Thymus (tissue), 11 donors: ENCODE measurements around the gene GLMP. TPM values are rescaled to one million over a fixed set of nuclear protein-coding genes. Genes with fewer than 3 reads are reported as not detected.

Experiments
- DNase-seq, 9 donors: peaks; one replicate each; pipeline ENCODE4 v3.0.0-alpha.2; 2013; ENCODE audit warnings: low spot score in 9 of 9, low read depth in 6 of 9, missing footprints in 1 of 9
- H3K27ac ChIP-seq, 2 donors: one replicate each; pipeline ENCODE4 v1.5.1; 2013; ENCODE audit warnings: control low read depth in 1 of 2, low read depth in 1 of 2, low read length in 1 of 2, mild to moderate bottlenecking in 1 of 2, moderate library complexity in 1 of 2
- H3K27me3 ChIP-seq, 2 donors: one replicate each; pipeline ENCODE4 v1.5.1; 2013; ENCODE audit warnings: low read length in 1 of 2; ENCODE audit not compliant: control insufficient read depth in 2 of 2, insufficient read depth in 1 of 2
- H3K36me3 ChIP-seq, 2 donors: one replicate each; pipeline ENCODE4 v1.5.1; 2013; ENCODE audit warnings: low read length in 1 of 2, mild to moderate bottlenecking in 1 of 2, moderate library complexity in 1 of 2; ENCODE audit not compliant: control insufficient read depth in 2 of 2, insufficient read depth in 2 of 2
- H3K4me1 ChIP-seq, 2 donors: one replicate each; pipeline ENCODE4 v1.5.1; 2013; ENCODE audit warnings: low read length in 2 of 2; ENCODE audit not compliant: control insufficient read depth in 2 of 2, insufficient read depth in 2 of 2
- H3K4me3 ChIP-seq, 2 donors: one replicate each; pipeline ENCODE4 v1.5.1; 2013; ENCODE audit warnings: low read length in 2 of 2, control low read depth in 1 of 2, mild to moderate bottlenecking in 1 of 2
- H3K9me3 ChIP-seq, 2 donors: one replicate each; pipeline ENCODE4 v1.5.1; 2013; ENCODE audit warnings: low read length in 1 of 2, mild to moderate bottlenecking in 1 of 2; ENCODE audit not compliant: control insufficient read depth in 2 of 2, insufficient read depth in 1 of 2
- WGBS: extraction: QIAGEN DNeasy Blood & Tissue Kit; methylation state at CpG from one replicate; pipeline ENCODE4 v1.1.7; 2013; 5-methylcytosine and 5-hydroxymethylcytosine counted together
- polyA plus RNA-seq: library from polyadenylated mRNA; stranded (reverse); fragments of 200-250 nt; gene quantifications from one replicate; pipeline ENCODE4 v1.2.3, GENCODE V29; 2013
- total RNA-seq: library from RNA; stranded (reverse); fragments of 120-200 nt; gene quantifications from one replicate; pipeline ENCODE4 v1.2.4, GENCODE V29; 2013
- donor health status: healthy.

GLMP gene
- total and polyA plus RNA-seq, 2 donors, result 20.3 to 40.0 TPM

DNA sequence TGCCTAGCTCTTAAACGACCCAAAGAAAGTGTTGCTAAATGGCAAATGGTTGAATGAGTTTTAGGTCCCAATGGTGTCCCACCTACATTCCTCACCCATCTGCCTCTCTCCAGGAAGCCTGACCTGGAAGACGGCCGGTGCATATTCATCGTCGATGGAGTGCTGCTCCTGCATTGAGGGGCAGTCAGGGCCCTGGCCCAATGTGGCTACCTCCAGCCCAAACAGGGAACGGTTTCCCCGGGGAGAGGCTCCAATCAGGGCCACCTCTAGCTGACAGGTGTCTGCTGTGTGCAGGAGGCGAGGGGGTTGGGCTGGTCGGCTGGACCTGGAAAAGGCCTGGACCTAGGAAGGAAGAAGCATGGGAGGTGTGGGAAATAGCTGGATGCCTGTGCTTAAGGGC lies 1.6 kb downstream of the GLMP start:
- H3K27me3 ChIP-seq, result no peaks in the 10 kb centered on the region
- WGBS, result 98% methylated on average over 9 of the region's 9 CpGs
- H3K4me3 ChIP-seq, result no peak overlapping the region
- peaks cover 11 to 12% of the 10 kb centered on the region in 2 donors for H3K4me1 ChIP-seq
- no peak overlapping the region for H3K27ac ChIP-seq
- DNase-seq, result no peak
- H3K36me3 ChIP-seq, result peaks cover 19 to 25% of the 10 kb centered on the region in 2 donors
- no peaks in the 10 kb centered on the region for H3K9me3 ChIP-seq

GRCh38 chr1:156293098-156293434 lies 2.4 kb downstream of the GLMP start:
- H3K9me3 ChIP-seq, result no peaks in the 10 kb centered on the region
- peaks cover 19 to 25% of the 10 kb centered on the region in 2 donors for H3K36me3 ChIP-seq
- no peaks in the 10 kb centered on the region for H3K27me3 ChIP-seq
- H3K4me3 ChIP-seq, result no peak overlapping the region
- 96% methylated on average over 8 of the region's 8 CpGs for WGBS
- H3K4me1 ChIP-seq, result peaks cover 11 to 12% of the 10 kb centered on the region in 2 donors
- H3K27ac ChIP-seq, result no peak overlapping the region
- no peak for DNase-seq

GRCh38 chr1:156291226-156292061 lies 4.0 kb downstream of the GLMP start:
- 70% methylated on average over 37 of the region's 37 CpGs for WGBS
- peaks cover 11 to 12% of the 10 kb centered on the region in 2 donors for H3K4me1 ChIP-seq
- H3K27ac ChIP-seq, result no peak overlapping the region
- H3K27me3 ChIP-seq, result no peaks in the 10 kb centered on the region
- peak in 1 of 9 donors; percentile 5 for DNase-seq
- H3K9me3 ChIP-seq, result no peaks in the 10 kb centered on the region
- H3K36me3 ChIP-seq, result peaks cover 19 to 25% of the 10 kb centered on the region in 2 donors
- no peak overlapping the region for H3K4me3 ChIP-seq

DNA sequence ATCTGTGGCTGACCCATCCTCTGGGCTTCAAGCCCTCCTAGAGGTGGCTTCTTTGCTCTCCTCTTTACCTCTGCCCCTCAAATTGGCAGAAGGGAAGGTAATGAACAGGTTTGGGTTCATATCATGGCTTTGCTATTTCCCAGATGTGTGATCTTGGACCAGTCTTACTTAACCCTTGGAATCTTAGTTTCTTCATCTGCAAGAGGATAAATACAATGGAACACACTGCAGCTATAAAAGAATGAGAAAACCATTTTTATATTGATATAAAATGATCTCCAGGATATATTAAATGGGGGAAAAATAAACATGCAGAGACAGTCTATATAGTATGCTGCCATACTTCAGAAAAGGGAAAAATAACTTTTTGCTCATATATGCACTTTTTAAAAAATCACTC lies 5.6 kb downstream of the GLMP start:
- Histone ChIP-seq H3K4me3 (no peak overlapping the region), H3K36me3 (peaks cover 30 to 37% of the 10 kb centered on the region in 2 donors), H3K9me3 (no peaks in the 10 kb centered on the region), H3K27me3 (no peaks in the 10 kb centered on the region), H3K27ac (no peak overlapping the region), H3K4me1 (peaks cover 2 to 6% of the 10 kb centered on the region in 2 donors)
- no peak for DNase-seq

- Histone ChIP-seq H3K4me3 (no peak overlapping the region), H3K36me3 (peaks cover 12 to 17% of the 10 kb centered on the region in 2 donors), H3K4me1 (peaks cover 13 to 23% of the 10 kb centered on the region in 2 donors), H3K9me3 (no peaks in the 10 kb centered on the region), H3K27ac (no peak overlapping the region), H3K27me3 (no peaks in the 10 kb centered on the region)
- over 99% methylated on average over 8 of the region's 8 CpGs for WGBS
- DNase-seq, result no peak
Observed at GRCh38 chr1:156286061-156286460, 9.4 kb downstream of the GLMP start.

DNA sequence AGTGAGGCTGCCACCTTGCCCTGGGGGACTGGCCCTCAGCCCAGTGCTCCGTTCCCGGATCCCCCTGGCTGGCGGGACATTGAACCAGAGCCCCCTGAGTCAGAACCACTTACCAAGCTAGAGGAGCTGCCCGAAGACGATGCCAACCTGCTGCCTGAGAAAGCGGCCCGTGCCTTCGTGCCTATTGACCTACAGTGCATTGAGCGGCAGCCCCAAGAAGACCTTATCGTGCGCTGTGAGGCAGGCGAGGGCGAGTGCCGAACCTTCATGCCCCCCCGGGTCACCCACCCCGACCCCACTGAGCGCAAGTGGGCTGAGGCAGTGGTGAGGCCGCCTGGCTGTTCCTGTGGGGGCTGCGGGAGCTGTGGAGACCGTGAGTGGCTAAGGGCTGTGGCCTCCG lies 10.0 kb downstream of the GLMP start:
- no peaks in the 10 kb centered on the region for H3K9me3 ChIP-seq
- no peak for DNase-seq
- H3K27ac ChIP-seq, result no peak overlapping the region
- H3K36me3 ChIP-seq, result peaks cover 11 to 17% of the 10 kb centered on the region in 2 donors
- H3K27me3 ChIP-seq, result no peaks in the 10 kb centered on the region
- peaks cover 14 to 25% of the 10 kb centered on the region in 2 donors for H3K4me1 ChIP-seq
- H3K4me3 ChIP-seq, result no peak overlapping the region
- WGBS, result 98% methylated on average over 21 of the region's 21 CpGs

DNA sequence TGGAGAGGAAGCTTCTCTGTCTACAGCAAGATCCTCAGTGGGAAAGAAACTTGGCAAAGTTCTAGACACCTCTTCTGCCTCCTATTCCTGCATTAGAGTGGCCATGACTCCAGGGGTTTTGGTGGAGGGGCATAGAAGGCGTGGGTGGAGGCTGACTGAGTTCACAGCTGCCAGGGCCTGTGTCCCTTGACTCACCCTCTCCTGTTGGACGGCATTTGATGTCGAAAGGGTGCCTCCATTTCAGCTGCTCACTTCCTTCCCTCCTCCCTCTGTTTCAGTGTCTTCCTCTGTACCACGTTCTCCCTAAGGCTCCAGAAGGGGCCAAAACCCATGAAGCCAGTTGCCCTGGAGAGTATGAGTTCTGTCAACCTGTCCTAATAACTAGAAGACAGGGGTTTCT lies 10.7 kb downstream of the GLMP start:
- WGBS, result 94% methylated on average over 4 of the region's 4 CpGs
- Histone ChIP-seq H3K36me3 (peaks cover 11 to 22% of the 10 kb centered on the region in 2 donors), H3K27me3 (no peaks in the 10 kb centered on the region), H3K9me3 (no peaks in the 10 kb centered on the region), H3K4me3 (no peak overlapping the region), H3K4me1 (peaks cover 14 to 25% of the 10 kb centered on the region in 2 donors), H3K27ac (no peak overlapping the region)
- DNase-seq, result no peak

GRCh38 chr1:156284112-156284511 lies 11.4 kb downstream of the GLMP start, which contains the start of gene TMEM79:
Gene TMEM79, plus strand, starts transcription at chr1:156284325. Its CDS starts 902 bp downstream, at chr1:156285227.
- Histone ChIP-seq H3K27ac (peak within 1 kb of the TSS in 1 of 2 donors; percentile 50), H3K27me3 (no peaks in the 10 kb centered on the region), H3K4me1 (peaks cover 14 to 25% of the 10 kb centered on the region in 2 donors), H3K36me3 (peaks cover 11 to 25% of the 10 kb centered on the region in 2 donors), H3K9me3 (no peaks in the 10 kb centered on the region), H3K4me3 (peak within 1 kb of the TSS; percentile 63 to 77)
- no peak for DNase-seq
- 94% methylated on average over 7 of the region's 7 CpGs for WGBS

GRCh38 chr1:156283521-156283920 lies 12.0 kb downstream of the GLMP start:
- no peaks in the 10 kb centered on the region for H3K9me3 ChIP-seq
- no peak overlapping the region for H3K27ac ChIP-seq
- DNase-seq, result peak in 1 of 9 donors; percentile 4
- H3K27me3 ChIP-seq, result no peaks in the 10 kb centered on the region
- 91% methylated on average over 1 of the region's 1 CpG for WGBS
- peaks cover 17 to 31% of the 10 kb centered on the region in 2 donors for H3K36me3 ChIP-seq
- peaks cover 14 to 25% of the 10 kb centered on the region in 2 donors for H3K4me1 ChIP-seq
- H3K4me3 ChIP-seq, result peak overlapping the region; percentile 63 to 77
